GM21723 (cell line): Measurements from ENCODE around the gene CLSTN2.

ENCODE experiments used
- ATAC-seq: cut with Tn5 transposase; IDR thresholded peaks from one replicate; pipeline ENCODE4 v1.9.1; 2021; ENCODE audit warnings: mild to moderate bottlenecking, moderate library complexity; ENCODE audit not compliant: unreplicated experiment

Gene CLSTN2

GRCh38 chr3:140268610-140269009, 333.6 kb downstream of the CLSTN2 start:
- ATAC-seq, result no peak

GRCh38 chr3:140270329-140270728, 335.3 kb downstream of the CLSTN2 start:
- ATAC-seq, result no peak

- no peak for ATAC-seq
Measured at GRCh38 chr3:140273542-140274195, 338.7 kb downstream of the CLSTN2 start.

- ATAC-seq, result no peak
Measured at GRCh38 chr3:140274429-140274828, 339.4 kb downstream of the CLSTN2 start.

GRCh38 chr3:140276703-140277102, 341.7 kb downstream of the CLSTN2 start:
- no peak for ATAC-seq

- ATAC-seq, result no peak
Measured at GRCh38 chr3:140277886-140278285, 342.9 kb downstream of the CLSTN2 start.

GRCh38 chr3:140284372-140284771, 349.4 kb downstream of the CLSTN2 start:
- ATAC-seq, result no peak

- no peak for ATAC-seq
Measured at GRCh38 chr3:140285380-140285779, 350.4 kb downstream of the CLSTN2 start.

- no peak for ATAC-seq
Measured at GRCh38 chr3:140288595-140288994, 353.6 kb downstream of the CLSTN2 start.

- no peak for ATAC-seq
Measured at GRCh38 chr3:140290105-140290504, 355.1 kb downstream of the CLSTN2 start.

GRCh38 chr3:140292170-140292569, 357.2 kb downstream of the CLSTN2 start:
- ATAC-seq, result no peak

- ATAC-seq, result no peak
Measured at GRCh38 chr3:140292684-140293083, 357.7 kb downstream of the CLSTN2 start.

GRCh38 chr3:140294058-140294457, 359.1 kb downstream of the CLSTN2 start:
- no peak for ATAC-seq

- ATAC-seq, result no peak
Measured at GRCh38 chr3:140296796-140297352, 361.9 kb downstream of the CLSTN2 start.

- ATAC-seq, result no peak
Measured at GRCh38 chr3:140298043-140298442, 363.1 kb downstream of the CLSTN2 start.

- ATAC-seq, result no peak
Measured at GRCh38 chr3:140298569-140299070, 363.6 kb downstream of the CLSTN2 start.

- ATAC-seq, result no peak
Measured at GRCh38 chr3:140303875-140304274, 368.9 kb downstream of the CLSTN2 start.

- ATAC-seq, result no peak
Measured at GRCh38 chr3:140308535-140308934, 373.6 kb downstream of the CLSTN2 start.

GRCh38 chr3:140311428-140311827, 376.4 kb downstream of the CLSTN2 start:
- ATAC-seq, result no peak

GRCh38 chr3:140315955-140316354, 381.0 kb downstream of the CLSTN2 start:
- ATAC-seq, result no peak

GRCh38 chr3:140316466-140316865, 381.5 kb downstream of the CLSTN2 start:
- no peak for ATAC-seq

- no peak for ATAC-seq
Measured at GRCh38 chr3:140316868-140317400, 381.9 kb downstream of the CLSTN2 start.
